Fibroblast of skin of scalp (primary cell): ENCODE data around the gene MYO7B. TPM values are rescaled to one million over a fixed set of nuclear protein-coding genes. Genes with fewer than 3 reads are reported as not detected.
A peak's percentile ranks its signal among the peaks of the same experiment; 100 is the strongest.

ENCODE experiments used
- DNase-seq: peaks from one replicate; pipeline ENCODE4 v3.0.0-alpha.2; 2013
- polyA plus RNA-seq, 2 experiments: library from polyadenylated mRNA; unstranded; fragments of 120-200 nt; gene quantifications; one replicate each; pipeline ENCODE4 v1.2.1, GENCODE V29; 2013; ENCODE audit not compliant: insufficient read length in 2 of 2

The MYO7B gene
- polyA plus RNA-seq (2013, experiment 1 of 2; ENCODE audit: insufficient read length) = 1.1 TPM
- polyA plus RNA-seq (2013, experiment 2 of 2; ENCODE audit: insufficient read length) = 1.0 TPM

- DNase-seq = no peak
Observed at GRCh38 chr2:127535422-127535901, at the start of gene MYO7B. TSS of gene MYO7B (plus strand) at chr2:127535683. CDS start at chr2:127559723, 24,040 bp downstream.

- no peak for DNase-seq
Observed at GRCh38 chr2:127485694-127486071, 49.8 kb upstream of the MYO7B start.

- DNase-seq = no peak
Observed at GRCh38 chr2:127486247-127487058, 49.0 kb upstream of the MYO7B start.

DNA sequence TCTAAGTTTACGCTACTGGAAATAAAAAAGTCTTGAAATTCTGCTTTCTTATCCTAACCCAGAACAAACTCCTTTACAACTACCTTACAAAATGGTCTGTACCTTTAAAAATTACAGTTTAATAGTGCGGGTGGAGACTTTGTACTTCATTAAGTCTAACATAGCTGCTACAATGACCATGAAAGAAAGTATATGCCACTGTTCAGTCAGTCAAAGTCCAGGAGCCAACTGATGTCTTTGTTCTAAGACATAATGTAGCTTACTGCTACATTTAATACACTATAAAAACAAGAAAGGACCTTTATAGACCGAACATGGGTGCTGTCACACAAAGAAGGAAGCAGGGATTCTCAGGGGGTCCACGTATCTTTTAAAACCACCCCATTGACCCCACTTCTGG is 45.2 kb upstream of the MYO7B start:
- DNase-seq = no peak

DNA sequence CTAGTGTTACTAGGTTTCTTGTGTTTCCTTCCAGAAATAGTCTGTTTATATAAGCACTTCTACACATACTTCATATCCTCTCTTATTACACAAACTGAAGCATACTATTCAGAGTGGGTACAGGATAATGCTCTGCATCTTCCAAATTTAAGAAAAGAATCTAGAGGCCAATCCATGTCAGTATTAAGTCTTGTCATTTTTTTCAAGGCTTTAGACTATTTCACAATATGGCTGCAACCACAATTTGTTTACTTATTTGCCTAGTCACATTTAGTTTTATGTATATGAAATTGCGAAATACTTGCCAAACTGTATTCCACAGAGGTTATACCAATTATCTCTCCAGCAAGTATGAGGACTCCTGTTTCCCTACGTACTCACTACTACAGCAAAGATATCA is 37.1 kb upstream of the MYO7B start:
- DNase-seq = peak; percentile 22

- DNase-seq = no peak
Observed at GRCh38 chr2:127503491-127503890, 32.0 kb upstream of the MYO7B start.

DNA sequence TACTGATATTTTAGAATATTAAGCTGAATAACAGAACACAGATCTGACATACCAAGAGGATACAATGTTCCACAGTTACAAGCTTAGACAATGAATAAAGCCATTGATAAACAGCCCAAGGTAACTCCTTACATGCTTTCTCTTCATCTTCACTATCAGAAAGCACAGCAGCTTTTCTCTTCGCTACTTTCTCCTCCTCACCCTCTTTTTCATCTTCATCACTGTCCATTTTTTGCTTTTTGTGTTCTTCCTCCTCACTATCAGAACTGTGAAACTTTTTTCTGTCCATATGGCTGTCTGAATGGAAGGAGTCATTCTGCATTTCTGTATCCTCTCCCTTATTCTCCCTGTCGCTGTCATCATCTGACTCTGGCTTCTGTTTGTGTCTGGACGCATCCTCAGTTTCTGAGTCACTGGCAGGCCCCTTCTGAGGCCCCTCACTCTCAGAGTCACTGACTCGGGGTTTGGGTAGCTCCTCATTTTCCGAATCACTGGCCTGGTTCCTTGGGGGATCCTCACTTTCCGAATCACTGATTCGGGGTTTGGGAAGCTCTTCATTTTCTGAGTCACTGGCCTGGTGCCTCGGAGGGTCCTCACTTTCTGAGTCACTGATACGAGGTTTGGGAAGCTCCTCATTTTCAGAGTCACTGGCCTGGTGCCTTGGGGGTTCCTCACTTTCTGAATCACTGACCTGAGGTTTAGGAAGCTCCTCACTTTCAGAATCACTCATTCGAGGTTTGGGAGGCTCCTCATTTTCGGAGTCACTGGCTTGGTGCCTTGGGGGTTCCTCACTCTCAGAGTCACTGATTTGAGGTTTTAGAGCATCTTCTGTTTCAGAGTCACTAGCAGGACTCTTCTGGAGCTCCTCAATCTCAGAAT is 30.7 kb upstream of the MYO7B start:
- peak; percentile 41 for DNase-seq

DNA sequence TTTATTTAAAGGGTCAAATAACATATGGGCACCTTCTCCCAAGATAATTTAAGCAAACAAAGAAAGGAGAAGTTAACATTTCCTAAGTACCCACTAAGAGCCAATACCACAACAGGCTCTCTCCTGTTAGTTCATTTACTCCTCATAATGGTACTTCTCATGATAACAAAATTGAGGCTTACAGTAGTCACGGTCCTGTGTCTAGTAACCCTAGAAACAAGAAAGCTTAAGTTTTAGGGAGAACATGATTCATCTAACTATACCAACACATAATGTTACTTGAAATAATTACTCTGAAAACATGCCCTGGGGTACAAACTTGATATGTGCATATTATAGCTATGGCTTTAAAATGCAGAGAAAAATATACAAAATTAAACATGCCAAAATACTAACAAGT is 29.0 kb upstream of the MYO7B start:
- DNase-seq = no peak

DNA sequence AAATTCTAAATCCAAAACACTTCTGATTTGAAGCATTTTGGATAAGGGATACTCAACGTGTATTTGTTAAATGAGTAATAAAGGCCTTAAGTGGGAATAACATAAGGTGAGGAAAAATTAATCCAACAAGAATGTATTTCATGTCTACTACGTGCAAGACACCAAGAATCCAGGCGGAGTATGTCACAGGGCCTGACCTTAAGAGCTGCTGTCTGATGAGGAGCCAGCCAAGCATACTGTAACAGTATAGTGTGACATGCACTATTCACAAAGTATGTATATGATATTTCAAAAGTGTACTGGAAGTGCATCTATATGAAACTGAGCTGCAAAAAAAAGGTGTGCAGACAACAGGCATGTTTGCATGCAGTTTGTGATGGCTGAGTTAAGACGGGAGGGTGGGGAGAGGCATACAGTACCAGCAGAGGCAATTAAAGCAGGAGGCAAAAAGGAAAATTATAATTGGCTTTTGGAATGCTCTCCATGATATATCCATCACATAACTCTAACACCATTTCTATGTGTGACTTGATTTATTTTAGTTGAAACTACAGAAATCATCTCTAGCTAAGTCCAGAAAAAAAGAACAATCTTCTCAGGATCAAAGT is 27.4 kb upstream of the MYO7B start:
- DNase-seq = peak; percentile 58

GRCh38 chr2:127508631-127509034 is 26.9 kb upstream of the MYO7B start:
- DNase-seq = peak; percentile 100

DNA sequence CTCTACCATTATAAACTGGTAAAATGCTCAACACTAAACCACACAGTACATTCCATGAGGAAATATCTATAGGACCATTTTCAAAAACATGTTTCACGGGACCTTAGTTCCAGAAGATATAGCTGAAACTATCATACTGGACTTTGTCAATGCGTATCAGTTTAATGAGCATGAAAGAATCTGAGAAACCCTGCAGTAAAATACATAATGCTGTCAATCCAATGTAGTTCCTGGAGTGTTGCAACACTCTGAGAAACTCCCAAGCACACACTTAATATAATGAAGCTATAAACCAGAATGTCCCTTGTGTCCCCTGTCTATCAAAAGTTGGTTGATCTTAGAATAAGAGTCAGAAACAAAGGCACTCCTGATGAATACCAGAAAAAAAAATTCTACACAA is 25.4 kb upstream of the MYO7B start:
- DNase-seq = peak; percentile 6

DNA sequence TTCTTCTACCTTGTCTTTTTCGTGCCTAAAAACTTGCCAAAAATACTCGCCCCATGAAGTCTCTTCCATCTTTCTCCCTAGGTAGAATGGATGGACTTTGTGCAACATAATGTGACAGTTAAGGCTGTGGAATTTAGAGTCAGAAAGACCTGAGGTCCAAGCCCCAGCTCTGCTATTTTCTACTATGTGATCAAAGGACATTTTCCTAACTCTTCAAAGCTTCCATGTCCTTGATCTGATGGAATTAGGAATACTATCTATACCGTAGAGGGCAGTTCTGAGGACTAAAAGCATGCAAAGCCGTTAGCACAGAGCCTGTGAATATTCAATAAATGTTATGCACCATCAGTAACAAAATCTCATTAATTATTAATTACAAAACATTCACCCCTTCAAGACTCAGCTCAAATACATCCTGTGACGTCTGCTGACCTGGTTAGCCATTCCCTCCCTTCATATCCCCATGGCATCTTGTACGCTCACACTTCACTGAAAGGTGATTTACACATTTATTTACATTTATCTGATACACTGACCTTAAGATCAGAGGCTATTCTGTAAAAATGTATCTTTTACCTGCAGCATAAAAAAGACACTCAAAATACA is 24.3 kb upstream of the MYO7B start:
- DNase-seq = no peak

DNA sequence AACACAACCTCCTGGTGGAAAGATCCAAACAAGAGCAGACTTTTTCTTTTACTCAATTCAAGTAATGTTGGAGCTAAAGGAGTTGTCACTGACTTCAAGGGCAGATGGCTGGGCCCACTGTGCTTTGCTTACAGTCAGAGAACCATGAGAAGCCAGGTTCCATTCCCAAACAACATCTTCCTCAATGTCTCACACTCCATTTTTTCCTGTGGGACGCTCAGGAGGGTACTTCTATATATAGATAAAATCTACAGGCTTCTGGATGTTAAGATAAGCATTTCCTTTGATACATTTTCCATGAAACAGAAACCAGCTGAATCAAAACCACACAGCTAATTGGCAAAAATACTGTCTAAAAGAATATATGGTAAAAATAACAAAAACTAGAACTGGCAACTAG is 23.6 kb upstream of the MYO7B start:
- no peak for DNase-seq

GRCh38 chr2:127512362-127512761 is 23.1 kb upstream of the MYO7B start:
- DNase-seq = no peak

DNA sequence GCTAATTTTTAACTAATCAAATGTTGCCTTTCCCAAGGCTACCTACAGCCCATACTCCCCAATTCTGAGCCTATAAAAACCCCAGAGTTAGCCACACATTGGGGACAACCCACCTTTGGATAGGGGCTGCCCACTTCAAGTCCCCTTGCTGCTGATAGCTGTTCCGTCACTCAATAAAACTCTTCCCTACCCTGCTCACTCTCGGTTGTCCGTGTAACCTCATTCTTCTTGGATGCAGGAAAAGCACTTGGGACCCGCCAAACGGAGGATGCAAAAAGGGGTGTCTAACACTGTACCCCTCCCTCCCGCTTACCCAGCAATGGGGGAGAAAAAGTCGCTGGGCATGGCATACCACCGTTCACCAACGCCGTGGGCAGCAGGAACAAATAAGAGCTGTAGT is 21.4 kb upstream of the MYO7B start:
- DNase-seq = no peak

GRCh38 chr2:127514485-127514884 is 21.0 kb upstream of the MYO7B start:
- no peak for DNase-seq

DNA sequence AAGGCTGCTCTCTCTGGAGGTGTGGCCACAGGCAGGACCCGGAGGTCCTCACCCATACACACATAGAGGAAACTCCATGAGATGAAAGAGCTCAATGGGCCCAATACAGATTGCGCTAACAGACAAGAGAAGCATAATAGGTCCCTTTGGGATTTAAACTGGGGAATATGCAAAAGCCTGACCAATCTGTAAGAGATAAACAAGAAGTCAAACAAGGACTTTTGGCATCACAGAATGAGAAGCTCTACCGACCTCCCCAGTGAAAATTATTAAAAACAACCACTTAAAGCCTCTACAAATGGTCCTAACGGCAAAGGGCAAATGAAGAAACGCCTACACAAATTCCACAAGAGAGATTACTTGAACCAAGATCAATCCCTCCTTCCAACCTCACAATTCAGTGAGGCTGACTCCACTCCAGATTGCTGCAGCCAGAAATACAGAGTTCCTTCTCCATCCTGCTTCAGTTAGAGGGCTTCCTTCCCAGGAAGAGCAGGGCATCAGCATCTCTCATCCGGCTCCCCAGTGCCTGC is 20.0 kb upstream of the MYO7B start:
- no peak for DNase-seq

GRCh38 chr2:127516041-127516762 is 19.3 kb upstream of the MYO7B start:
- peak; percentile 78 for DNase-seq

- no peak for DNase-seq
Observed at GRCh38 chr2:127517465-127517864, 18.0 kb upstream of the MYO7B start.

DNA sequence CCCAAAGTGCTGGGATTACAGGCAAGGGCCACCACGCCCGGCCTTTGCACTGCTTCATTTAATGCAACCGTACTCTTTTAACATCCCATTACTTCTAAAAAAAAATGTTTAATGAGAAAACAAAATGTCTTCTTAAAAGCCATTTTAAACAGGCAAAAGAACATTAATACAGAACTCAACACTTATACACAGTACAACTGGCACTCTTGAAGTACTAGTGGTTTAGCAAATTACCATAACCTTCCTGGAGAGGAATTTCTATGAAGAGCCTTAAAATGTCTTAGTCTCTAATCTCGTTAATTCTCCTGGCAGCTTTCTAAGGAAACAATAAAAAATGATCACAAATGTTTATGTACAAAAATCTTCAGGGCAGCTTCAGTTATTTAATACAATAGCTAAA is 15.1 kb upstream of the MYO7B start:
- no peak for DNase-seq

GRCh38 chr2:127523269-127523939 is 12.1 kb upstream of the MYO7B start:
- no peak for DNase-seq
